Measurements from ENCODE around the gene SH3RF1.

DNA sequence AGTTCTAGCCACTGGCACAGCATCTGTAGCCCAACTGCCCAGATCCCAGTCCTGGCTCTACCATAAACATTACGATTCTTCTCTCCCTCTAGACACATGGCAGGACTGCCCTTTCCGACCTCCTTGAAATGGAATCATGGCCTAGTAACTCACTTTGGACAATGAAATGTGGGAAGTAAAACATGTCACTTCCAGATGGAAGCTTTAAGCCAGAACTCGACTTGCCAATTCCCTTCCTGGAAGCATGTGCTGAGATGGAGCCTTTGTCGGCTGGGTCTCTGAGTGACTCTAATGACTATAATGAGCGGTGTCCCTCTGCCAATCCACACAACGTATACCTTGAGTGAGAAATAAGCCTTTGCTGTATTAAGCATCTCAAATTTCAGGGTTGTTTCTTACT is 34.7 kb downstream of the SH3RF1 start:
- TF ChIP-seq, protein P1, sequence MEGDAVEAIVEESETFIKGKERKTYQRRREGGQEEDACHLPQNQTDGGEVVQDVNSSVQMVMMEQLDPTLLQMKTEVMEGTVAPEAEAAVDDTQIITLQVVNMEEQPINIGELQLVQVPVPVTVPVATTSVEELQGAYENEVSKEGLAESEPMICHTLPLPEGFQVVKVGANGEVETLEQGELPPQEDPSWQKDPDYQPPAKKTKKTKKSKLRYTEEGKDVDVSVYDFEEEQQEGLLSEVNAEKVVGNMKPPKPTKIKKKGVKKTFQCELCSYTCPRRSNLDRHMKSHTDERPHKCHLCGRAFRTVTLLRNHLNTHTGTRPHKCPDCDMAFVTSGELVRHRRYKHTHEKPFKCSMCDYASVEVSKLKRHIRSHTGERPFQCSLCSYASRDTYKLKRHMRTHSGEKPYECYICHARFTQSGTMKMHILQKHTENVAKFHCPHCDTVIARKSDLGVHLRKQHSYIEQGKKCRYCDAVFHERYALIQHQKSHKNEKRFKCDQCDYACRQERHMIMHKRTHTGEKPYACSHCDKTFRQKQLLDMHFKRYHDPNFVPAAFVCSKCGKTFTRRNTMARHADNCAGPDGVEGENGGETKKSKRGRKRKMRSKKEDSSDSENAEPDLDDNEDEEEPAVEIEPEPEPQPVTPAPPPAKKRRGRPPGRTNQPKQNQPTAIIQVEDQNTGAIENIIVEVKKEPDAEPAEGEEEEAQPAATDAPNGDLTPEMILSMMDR (IDR thresholded peaks at IDR 0.05), result no peak
- TF ChIP-seq EP300 (IDR thresholded peaks at IDR 0.05), result no peak
- TF ChIP-seq POLR2A (IDR thresholded peaks at IDR 0.05), result no peak
- TF ChIP-seq POLR2AphosphoS5 (IDR thresholded peaks at IDR 0.05), result no peak

Measured in sigmoid colon (tissue), 4 donors.